ENCODE data around the gene INSC.

Gene INSC

DNA sequence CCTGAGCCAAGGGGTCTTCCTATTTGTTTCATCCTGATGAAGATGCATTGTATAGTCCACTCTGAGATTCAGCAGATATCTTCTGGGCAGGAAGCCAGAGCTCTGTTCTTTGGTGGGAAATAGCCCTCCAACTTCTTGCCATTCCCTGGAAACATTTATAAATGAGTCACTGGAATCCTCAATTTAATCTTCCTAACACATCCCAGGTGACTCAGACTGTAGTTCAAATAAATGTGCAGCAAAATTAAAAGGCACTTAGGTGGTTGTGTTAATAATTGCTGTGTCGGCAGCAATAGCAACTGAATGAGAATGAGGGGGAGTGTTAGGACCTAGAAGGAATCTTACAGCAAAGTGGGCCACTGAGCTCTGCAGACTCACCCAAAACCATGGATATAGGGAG lies 108.6 kb downstream of the INSC start:
- no peak for DNase-seq (ENCODE audit: low read depth)

DNA sequence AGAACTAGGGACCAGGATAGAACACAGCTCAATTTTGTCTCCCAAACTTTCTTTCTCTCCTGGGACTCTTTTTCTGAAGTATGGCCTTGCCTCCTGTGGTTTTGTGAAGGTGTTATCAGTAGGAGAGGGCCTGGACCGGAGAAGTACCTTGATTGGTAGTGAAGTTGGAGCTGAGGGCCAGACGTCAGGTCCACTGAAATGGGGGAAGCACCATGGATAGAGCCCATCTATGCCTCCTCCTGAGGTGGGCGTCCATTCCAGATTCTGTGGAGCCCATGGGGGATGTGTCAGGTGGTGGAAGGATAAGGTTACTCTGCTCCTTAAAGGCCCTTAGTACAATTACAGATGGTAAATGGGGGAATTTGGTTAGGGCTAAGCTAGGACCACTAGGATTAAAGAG lies 109.7 kb downstream of the INSC start:
- no peak for DNase-seq (ENCODE audit: low read depth)

DNA sequence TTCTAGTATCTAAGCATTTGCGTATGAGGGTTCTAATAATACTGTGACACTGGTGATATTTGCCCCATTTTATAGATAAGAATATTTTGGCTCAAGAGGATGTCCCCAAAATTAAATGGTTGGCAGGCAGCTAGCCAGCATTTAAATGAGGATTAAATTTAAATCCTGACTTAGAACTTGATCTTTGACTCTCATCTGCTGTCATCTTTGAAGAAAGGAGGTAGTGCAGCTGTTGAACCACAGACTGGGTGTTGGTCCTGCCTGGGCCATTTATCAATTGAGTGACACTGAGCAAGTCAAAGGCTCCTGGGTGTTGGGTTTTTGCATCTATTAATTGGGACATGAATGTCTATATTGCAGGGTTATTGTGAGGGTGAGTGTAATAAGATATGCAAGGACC lies 112.3 kb downstream of the INSC start:
- no peak for DNase-seq (ENCODE audit: low read depth)

DNA sequence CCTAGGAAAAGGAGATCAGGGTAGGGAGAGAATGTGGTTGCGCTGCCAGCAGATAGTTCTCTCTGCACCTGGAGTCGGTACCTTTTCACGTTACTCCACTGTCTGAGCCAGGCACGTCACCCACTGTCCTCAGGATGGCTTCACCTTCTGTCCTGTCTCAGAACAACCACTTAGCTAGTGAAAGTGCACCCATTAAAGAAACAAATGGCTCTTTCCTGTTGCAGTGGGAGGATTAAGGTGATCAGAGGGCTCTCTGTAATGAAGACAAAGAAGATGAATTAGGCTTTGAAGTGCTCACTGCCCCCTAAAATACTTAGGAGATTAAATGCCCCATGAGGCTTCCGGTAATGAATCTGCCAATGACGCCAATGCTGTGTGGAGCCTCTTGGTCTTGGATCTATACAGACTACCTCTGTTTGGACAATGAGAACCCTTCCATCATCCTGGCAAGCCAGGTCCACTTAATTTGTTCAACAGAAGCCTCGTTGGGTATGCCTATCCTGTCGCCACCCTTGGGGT lies 113.7 kb downstream of the INSC start:
- DNase-seq (ENCODE audit: low read depth) = no peak

GRCh38 chr11:15229069-15229468 lies 114.3 kb downstream of the INSC start:
- no peak for DNase-seq (ENCODE audit: low read depth)

DNA sequence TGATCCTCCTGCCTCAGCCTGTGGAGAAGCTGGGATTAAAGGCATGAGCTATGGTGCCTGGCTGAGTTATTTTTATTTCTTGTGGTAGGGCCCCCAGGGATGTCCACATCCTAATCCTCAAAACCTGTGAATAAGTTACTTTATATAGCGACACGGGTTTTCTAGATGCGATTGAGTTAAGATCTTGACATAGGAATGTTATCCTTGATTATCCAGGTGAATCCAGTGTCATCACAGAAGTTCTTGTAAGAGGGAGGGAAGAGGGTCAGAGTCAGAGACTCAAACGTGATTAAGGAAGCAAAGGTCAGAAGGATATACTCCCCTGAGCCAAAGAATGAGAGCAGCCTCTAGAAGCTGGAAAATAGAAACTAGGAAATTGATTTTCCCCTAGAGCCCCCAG lies 117.8 kb downstream of the INSC start:
- no peak for DNase-seq (ENCODE audit: low read depth)

- DNase-seq (ENCODE audit: low read depth) = no peak
Measured at GRCh38 chr11:15233371-15234165, 118.8 kb downstream of the INSC start.

GRCh38 chr11:15234796-15235195 lies 120.1 kb downstream of the INSC start:
- no peak for DNase-seq (ENCODE audit: low read depth)

DNA sequence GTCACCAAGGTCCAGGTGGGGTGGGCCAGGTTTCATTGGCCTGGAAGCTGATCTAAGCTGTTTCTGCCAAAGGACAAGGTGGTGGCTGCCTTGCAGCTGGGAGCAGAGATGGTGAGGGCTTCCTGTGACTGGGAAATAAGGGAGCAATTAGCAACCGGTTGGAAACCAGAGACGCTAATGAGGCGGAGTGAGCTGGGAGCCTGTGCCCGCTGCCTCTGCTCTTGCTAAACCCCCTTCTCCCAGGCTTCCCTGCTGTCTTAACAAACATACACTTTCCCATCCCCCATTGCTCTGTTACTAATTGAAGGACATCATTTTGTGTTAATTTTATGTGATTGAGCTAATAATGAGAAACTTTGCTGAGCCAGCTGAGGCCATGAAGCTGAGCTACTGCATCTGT lies 121.8 kb downstream of the INSC start:
- DNase-seq (ENCODE audit: low read depth) = no peak

DNA sequence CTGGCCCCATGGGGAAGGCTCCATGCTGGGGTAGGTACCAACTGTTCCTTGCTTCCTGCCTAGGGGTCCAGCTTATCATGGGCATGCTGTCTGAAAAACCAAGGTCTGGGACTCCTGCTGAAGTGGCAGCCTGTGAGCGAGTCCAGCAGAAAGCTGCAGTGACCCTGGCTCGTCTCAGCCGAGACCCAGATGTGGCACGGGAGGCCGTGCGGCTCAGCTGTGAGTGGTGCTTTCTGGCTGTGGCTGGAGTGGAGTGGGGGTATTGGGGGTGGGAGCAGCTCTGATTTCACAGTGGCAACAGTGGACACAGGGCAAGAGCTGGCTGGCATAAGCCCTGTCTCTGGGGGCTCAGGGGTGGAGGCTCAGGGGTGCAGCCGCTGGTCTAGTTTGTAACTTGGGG lies 124.1 kb downstream of the INSC start:
- no peak for DNase-seq (ENCODE audit: low read depth)

DNA sequence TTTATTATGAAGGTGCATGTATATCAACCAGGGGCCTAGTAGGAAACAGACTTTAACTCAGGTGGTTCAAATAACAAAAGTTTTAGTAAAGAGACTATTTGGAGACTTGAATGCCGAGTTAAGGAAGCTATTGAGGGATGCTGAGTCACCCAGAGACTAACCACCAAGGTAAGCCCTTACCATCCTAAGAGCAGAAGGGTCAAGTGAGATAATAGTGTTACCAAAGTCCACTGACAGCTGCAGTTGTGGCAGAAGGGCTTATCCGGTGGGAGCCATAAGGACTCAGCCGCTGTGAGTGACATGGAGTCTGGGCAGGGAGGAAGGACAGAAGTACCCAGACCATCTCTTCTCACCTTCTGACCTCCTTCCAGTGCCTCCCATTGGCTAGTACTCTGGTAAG lies 134.0 kb downstream of the INSC start:
- no peak for DNase-seq (ENCODE audit: low read depth)

GRCh38 chr11:15258433-15259165 lies 143.9 kb downstream of the INSC start:
- DNase-seq (ENCODE audit: low read depth) = peak; percentile 22

DNA sequence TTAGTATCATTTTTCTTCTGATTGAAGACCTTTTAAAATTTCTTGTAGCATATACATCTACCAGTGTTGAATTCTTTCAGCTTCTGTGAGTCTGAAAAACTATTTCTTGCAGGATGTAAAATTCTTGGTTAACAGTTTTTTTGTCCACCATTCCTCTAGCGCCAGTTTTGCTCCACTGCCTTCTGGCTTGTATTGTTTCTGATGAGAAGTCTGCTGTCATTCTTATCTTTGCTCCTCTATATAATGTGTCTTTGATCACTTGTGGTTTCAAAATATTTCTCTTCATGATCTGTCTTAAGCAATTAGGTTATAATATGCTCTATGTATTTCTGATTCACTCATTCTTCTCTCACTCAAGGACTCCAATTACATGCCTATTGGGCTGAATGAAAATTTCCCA lies 152.3 kb downstream of the INSC start:
- DNase-seq (ENCODE audit: low read depth) = no peak

DNA sequence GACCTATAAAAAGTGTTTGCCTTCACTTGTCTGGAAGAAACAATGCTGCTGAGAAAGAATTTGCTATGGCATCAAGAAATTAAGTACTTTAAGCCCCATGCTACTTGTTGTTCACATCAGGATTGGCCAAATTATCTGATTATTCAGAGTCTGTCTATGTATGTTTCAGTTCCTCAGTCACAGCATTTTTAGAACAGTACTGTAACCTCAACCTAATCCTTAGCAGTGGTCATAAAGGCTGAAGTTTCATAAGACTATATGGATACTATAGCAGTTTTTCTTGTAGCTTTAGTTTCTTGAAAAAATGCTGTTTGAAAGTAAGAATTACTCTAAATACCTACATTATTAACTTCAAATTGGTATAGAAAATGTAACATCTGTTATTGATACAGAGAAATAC lies 153.9 kb downstream of the INSC start:
- no peak for DNase-seq (ENCODE audit: low read depth)

DNA sequence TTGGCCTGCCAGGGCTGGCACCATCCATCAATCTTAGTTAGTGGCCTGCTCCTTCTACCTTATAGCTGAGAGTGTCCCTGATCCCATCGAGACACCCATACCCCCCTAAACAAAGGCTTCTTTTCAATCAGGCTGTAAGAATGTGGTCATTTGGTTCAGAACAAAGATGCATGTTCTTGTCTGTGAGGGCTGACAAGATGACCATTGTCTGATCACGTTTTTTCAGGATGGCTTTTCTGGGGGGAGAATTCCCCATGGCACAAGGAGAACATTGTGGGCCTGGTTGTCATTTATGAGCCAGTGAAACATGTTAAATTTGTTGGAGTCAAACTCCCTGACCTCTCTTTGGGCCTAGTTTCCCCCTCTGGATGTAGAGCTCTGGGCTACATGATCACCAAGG lies 160.4 kb downstream of the INSC start:
- no peak for DNase-seq (ENCODE audit: low read depth)

- no peak for DNase-seq (ENCODE audit: low read depth)
Measured at GRCh38 chr11:15276621-15277020, 161.9 kb downstream of the INSC start.

DNA sequence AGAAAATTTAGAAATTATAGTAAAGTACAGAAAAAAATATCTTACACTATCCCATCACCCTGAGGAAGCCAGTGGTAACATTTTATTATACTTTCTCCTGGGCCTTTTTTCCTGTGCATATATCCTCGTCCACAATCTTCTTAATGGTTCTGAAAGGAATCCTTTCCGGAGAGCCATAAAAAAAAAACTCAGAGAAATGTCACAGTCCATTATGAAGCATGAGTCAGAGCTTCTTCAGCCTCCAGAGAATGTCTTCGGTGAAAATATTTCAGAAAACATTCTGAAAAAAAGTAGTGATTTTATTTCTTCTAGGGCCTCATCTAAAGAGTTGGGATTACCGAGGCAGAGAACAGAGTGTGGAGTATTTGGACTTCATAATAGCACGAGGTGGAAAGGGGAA lies 163.4 kb downstream of the INSC start:
- no peak for DNase-seq (ENCODE audit: low read depth)

DNA sequence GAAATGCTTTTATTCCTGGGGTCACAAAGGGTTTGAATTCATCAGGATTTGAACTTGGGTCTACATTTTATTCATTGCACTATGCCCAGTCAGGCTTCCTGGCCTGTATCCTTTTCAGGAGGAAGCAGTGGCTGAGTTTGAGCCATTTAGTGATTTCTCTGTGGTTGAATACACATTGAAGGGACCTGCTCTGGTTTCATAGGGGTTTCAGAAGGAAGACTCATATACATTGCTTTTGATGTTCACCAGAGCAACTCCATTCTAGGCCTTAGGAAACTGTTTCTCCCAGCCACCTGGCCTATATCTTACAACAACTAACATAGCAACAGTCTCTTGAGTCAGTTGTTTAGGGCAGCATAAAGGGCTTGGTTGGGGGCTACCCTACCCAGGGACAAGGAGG lies 165.7 kb downstream of the INSC start:
- no peak for DNase-seq (ENCODE audit: low read depth)

DNA sequence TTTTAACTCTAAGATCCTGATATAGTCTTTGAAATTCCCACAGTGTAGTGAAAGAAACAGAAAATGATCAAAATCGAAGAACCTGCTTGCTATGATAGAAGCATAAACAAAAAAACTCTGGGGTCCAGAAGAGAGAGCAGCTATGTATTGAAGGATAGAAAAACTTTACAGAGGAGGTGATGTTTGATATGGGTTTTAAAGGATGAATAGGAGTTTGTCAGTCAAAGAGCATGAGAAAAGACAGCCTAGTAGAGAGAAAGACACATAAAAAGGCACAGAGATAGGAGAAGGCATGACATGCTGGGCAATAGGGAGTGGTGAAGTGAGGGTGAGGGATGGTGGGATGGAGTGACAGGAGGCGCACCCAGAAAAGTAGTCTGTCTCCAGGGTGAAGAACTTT lies 168.0 kb downstream of the INSC start:
- DNase-seq (ENCODE audit: low read depth) = no peak

- DNase-seq (ENCODE audit: low read depth) = no peak
Measured at GRCh38 chr11:15286465-15286864, 171.7 kb downstream of the INSC start.

- no peak for DNase-seq (ENCODE audit: low read depth)
Measured at GRCh38 chr11:15288863-15289262, 174.1 kb downstream of the INSC start.

DNA sequence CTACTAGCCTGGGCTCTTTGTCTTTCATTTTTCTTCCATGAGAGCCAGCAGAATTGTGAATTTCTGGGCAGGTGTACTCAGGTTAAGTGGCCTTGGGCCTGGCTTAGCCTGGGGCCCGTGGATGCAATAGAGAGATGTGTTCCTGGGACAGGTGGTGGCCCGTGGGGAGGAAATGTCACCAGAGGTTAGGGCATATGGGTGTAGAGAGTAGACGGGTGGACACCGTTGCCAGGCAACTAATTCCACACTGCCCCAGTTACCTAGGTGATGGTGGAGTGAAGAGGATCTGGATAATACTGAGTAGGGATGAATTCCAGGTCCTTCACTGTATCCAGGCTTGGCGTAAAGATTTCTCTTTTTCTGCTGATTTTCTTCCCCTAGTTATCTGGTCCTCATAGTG lies 175.0 kb downstream of the INSC start:
- DNase-seq (ENCODE audit: low read depth) = no peak

DNA sequence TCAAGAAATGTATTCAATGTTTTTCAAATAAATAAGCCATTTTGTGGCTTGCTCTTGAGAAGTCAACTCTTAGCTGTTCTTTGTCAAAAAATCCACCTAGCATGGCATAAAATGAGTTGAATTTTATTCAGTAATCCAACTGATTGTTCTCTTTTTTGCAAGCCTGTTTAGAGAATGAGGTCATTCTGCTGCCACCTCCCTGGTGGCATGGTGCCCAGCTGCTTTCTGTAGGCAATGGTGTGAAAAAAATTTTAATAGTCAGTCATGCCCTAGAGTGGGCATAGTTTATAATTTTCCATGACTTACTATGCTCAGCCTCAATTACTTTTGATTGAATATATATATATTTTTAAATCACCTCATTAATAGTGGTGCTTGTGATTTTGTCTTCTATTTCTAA lies 177.2 kb downstream of the INSC start:
- DNase-seq (ENCODE audit: low read depth) = no peak
